H1 (cell line): ENCODE data around the gene CPXM2. TPM values are rescaled to one million over a fixed set of nuclear protein-coding genes. Genes with fewer than 3 reads are reported as not detected.

Experiments used
- CTCF ChIA-PET: fragments of 300-600 bp; sonication (Branson Sonifier 250); formaldehyde crosslinking; loops from one replicate; lab custom pipeline; 2021; ENCODE audit not compliant: partially characterized antibody; lab: Charles Lee
- POLR2A ChIA-PET: fragments of 300-600 bp; sonication (Branson Sonifier 250); formaldehyde crosslinking; loops from one replicate; lab custom pipeline; 2021; ENCODE audit warnings: inconsistent platforms; ENCODE audit not compliant: partially characterized antibody; lab: Charles Lee
- DNase-seq, 2 experiments: peaks; one replicate each; pipeline versions ENCODE4 v3.0.0 to v3.0.0-alpha.2; 2010 to 2022; ENCODE audit warnings: low spot score in 2 of 2, low read depth in 1 of 2, mixed read lengths in 1 of 2
- FAIRE-seq: peaks from 2 replicates; lab custom pipeline; 2011; peaks lifted over from hg19 to GRCh38; lab: Jason Lieb, UNC
- H2AFZ ChIP-seq: 2 replicates; pipeline ENCODE4 v1.8.1; 2012; ENCODE audit warnings: low read length, inconsistent platforms
- H2AK5ac ChIP-seq: 2 replicates; pipeline ENCODE4 v1.6.1; 2013; ENCODE audit warnings: low read depth, low read length
- H2BK120ac ChIP-seq: replicated peaks from 2 replicates; pipeline ENCODE3; 2013; ENCODE audit warnings: low read depth, low read length, inconsistent platforms
- H2BK12ac ChIP-seq: 2 replicates; pipeline ENCODE4 v1.6.1; 2013; ENCODE audit warnings: low read depth, low read length
- H2BK15ac ChIP-seq: 2 replicates; pipeline ENCODE4 v1.6.1; 2013; ENCODE audit warnings: low read length
- H2BK20ac ChIP-seq: 2 replicates; pipeline ENCODE4 v1.6.1; 2013; ENCODE audit warnings: low read length
- H2BK5ac ChIP-seq: 2 replicates; pipeline ENCODE4 v1.6.1; 2013; ENCODE audit warnings: low read depth, low read length
- H3K14ac ChIP-seq: 2 replicates; pipeline ENCODE4 v1.6.1; 2013; ENCODE audit warnings: inconsistent platforms; ENCODE audit not compliant: insufficient read length
- H3K18ac ChIP-seq: 2 replicates; pipeline ENCODE4 v1.6.1; 2013; ENCODE audit warnings: low read length; ENCODE audit errors: extremely low read depth
- H3K23ac ChIP-seq: 2 replicates; pipeline ENCODE4 v1.6.1; 2013; ENCODE audit warnings: inconsistent platforms; ENCODE audit not compliant: insufficient read length
- H3K23me2 ChIP-seq: 2 replicates; pipeline ENCODE4 v1.6.1; 2013; ENCODE audit warnings: low read depth, low read length
- H3K27ac ChIP-seq: 2 replicates; pipeline ENCODE4 v1.6.1; 2011; ENCODE audit warnings: low read depth, low read length, inconsistent platforms
- H3K27me3 ChIP-seq, 4 experiments: replicated peaks in 1 of 4; 1 replicate in 1 of 4; 2 replicates in 3 of 4; pipeline versions ENCODE4 v1.6.1 to v1.8.1; 2011 to 2013; ENCODE audit warnings: low read length in 3 of 4, mild to moderate bottlenecking in 3 of 4, inconsistent platforms in 2 of 4, mixed read lengths in 2 of 4, moderate library complexity in 1 of 4; ENCODE audit not compliant: control insufficient read depth in 3 of 4, insufficient read depth in 3 of 4; ENCODE audit errors: extremely low read depth in 1 of 4
- H3K36me3 ChIP-seq, 4 experiments: 2 replicates each; pipeline versions ENCODE4 v1.6.1 to v1.8.1; 2011 to 2013; ENCODE audit warnings: mild to moderate bottlenecking in 4 of 4, low read length in 3 of 4, moderate library complexity in 2 of 4, control low read depth in 1 of 4, inconsistent platforms in 1 of 4; ENCODE audit not compliant: insufficient read depth in 4 of 4, control insufficient read depth in 2 of 4
- H3K4ac ChIP-seq: replicated peaks from 2 replicates; pipeline ENCODE3; 2013; ENCODE audit warnings: low read length, low read depth, mixed read lengths, inconsistent platforms; ENCODE audit not compliant: insufficient read length
- H3K4me1 ChIP-seq, 4 experiments: replicated peaks in 1 of 4; 1 replicate in 1 of 4; 2 replicates in 3 of 4; pipeline versions ENCODE4 v1.6.1 to v1.8.1; 2011 to 2013; ENCODE audit warnings: low read length in 3 of 4, inconsistent platforms in 2 of 4, mixed read lengths in 1 of 4; ENCODE audit not compliant: insufficient read depth in 4 of 4, control insufficient read depth in 3 of 4
- H3K4me2 ChIP-seq, 2 experiments: 2 replicates each; pipeline versions ENCODE4 v1.6.1 to v1.8.1; 2011 to 2013; ENCODE audit warnings: low read depth in 2 of 2, low read length in 2 of 2, control low read depth in 1 of 2, inconsistent platforms in 1 of 2, mild to moderate bottlenecking in 1 of 2; ENCODE audit not compliant: insufficient read depth in 1 of 2
- H3K4me3 ChIP-seq, 4 experiments: fragments of 200-600, 300-600 bp in 1 of 4; sonication (generic), shearing (Covaris generic), sonication (Bioruptor Twin) in 1 of 4; 2 replicates each; pipeline versions ENCODE4 v1.5.1 to v1.8.1; 2011 to 2016; ENCODE audit warnings: low read length in 4 of 4, low read depth in 3 of 4, control low read depth in 2 of 4, inconsistent platforms in 2 of 4, mild to moderate bottlenecking in 2 of 4, mixed read lengths in 1 of 4, moderate library complexity in 1 of 4; ENCODE audit not compliant: insufficient read depth in 2 of 4; ENCODE audit errors: extremely low read depth in 1 of 4
- H3K56ac ChIP-seq: replicated peaks from 2 replicates; pipeline ENCODE3; 2013; ENCODE audit warnings: low read depth, mild to moderate bottlenecking, mixed read lengths, low read length, inconsistent platforms; ENCODE audit not compliant: insufficient read length
- H3K79me1 ChIP-seq: 2 replicates; pipeline ENCODE4 v1.6.1; 2013; ENCODE audit warnings: low read depth, low read length, control low read depth
- H3K79me2 ChIP-seq, 2 experiments: 2 replicates each; pipeline versions ENCODE4 v1.6.1 to v1.8.1; 2012 to 2013; ENCODE audit warnings: low read length in 2 of 2, mild to moderate bottlenecking in 2 of 2, inconsistent platforms in 1 of 2; ENCODE audit not compliant: insufficient read depth in 2 of 2, control insufficient read depth in 1 of 2
- H3K9ac ChIP-seq, 4 experiments: replicated peaks in 1 of 4; 1 replicate in 1 of 4; 2 replicates in 3 of 4; pipeline versions ENCODE4 v1.6.1 to v1.8.1; 2011 to 2013; ENCODE audit warnings: low read depth in 3 of 4, low read length in 3 of 4, control low read depth in 2 of 4, mild to moderate bottlenecking in 2 of 4, moderate library complexity in 2 of 4, inconsistent platforms in 1 of 4; ENCODE audit errors: extremely low read depth in 1 of 4
- H3K9me3 ChIP-seq, 2 experiments: 2 replicates each; pipeline versions ENCODE4 v1.6.1 to v1.8.1; 2012 to 2013; ENCODE audit warnings: mild to moderate bottlenecking in 2 of 2, moderate library complexity in 2 of 2, control low read depth in 1 of 2, inconsistent platforms in 1 of 2, low read depth in 1 of 2, low read length in 1 of 2, mixed read lengths in 1 of 2; ENCODE audit not compliant: insufficient read depth in 2 of 2
- H4K20me1 ChIP-seq, 2 experiments: replicated peaks in 1 of 2; 2 replicates each; pipeline versions ENCODE3 to v1.8.1; 2011 to 2013; ENCODE audit warnings: inconsistent platforms in 2 of 2, low read length in 2 of 2, mild to moderate bottlenecking in 1 of 2; ENCODE audit not compliant: insufficient read depth in 2 of 2, control insufficient read depth in 1 of 2
- H4K5ac ChIP-seq: 2 replicates; pipeline ENCODE4 v1.6.1; 2013; ENCODE audit warnings: low read length, low read depth, mixed read lengths, inconsistent platforms; ENCODE audit not compliant: insufficient read length
- H4K8ac ChIP-seq: 2 replicates; pipeline ENCODE4 v1.8.0; 2013; ENCODE audit warnings: mild to moderate bottlenecking, moderate library complexity, low read length, inconsistent platforms; ENCODE audit not compliant: insufficient read depth; ENCODE audit errors: extremely low read depth
- H4K91ac ChIP-seq: replicated peaks from 2 replicates; pipeline ENCODE3; 2013; ENCODE audit warnings: low read length, mixed read lengths, inconsistent platforms; ENCODE audit not compliant: insufficient read length
- ATF2 ChIP-seq: IDR thresholded peaks from 2 replicates; pipeline ENCODE4 v1.6.1; 2012; ENCODE audit warnings: low read length, inconsistent platforms
- ATF3 ChIP-seq: IDR thresholded peaks from 2 replicates; pipeline ENCODE4 v1.6.1; 2011; ENCODE audit warnings: low read depth, mild to moderate bottlenecking, low read length; ENCODE audit not compliant: insufficient read depth
- NRF1 ChIP-seq: IDR thresholded peaks from 2 replicates; pipeline ENCODE4 v1.6.1; 2011; ENCODE audit warnings: mild to moderate bottlenecking, low read depth, low read length, improper control_type of control experiment
- PHF8 ChIP-seq: fragments of 200-600 bp; sonication (generic); conservative IDR thresholded peaks from 2 replicates; pipeline ENCODE4 v1.7.1; 2012; ENCODE audit warnings: low read depth, mild to moderate bottlenecking, inconsistent platforms, low read length, moderate library complexity
- SP1 ChIP-seq: IDR thresholded peaks from 2 replicates; pipeline ENCODE4 v1.6.1; 2011; ENCODE audit warnings: low read depth, low read length
- TCF12 ChIP-seq: IDR thresholded peaks from 2 replicates; pipeline ENCODE4 v1.6.1; 2011; ENCODE audit warnings: low read depth, mild to moderate bottlenecking, low read length
- WGBS, 2 experiments: shearing (Covaris generic) in 1 of 2; methylation state at CpG; one replicate each; pipeline versions ENCODE4 v1.1.6 to v1.1.7; 2013 to 2015; ENCODE audit warnings: low lambda C conversion rate in 2 of 2, mixed read lengths in 2 of 2, inconsistent platforms in 1 of 2, low coverage in 1 of 2, missing lambda C conversion rate in 1 of 2; ENCODE audit not compliant: insufficient replicate concordance in 2 of 2, insufficient coverage in 1 of 2, insufficient read length in 1 of 2; ENCODE audit errors: extremely low coverage in 1 of 2, missing lambda C conversion rate in 1 of 2; 5-methylcytosine and 5-hydroxymethylcytosine counted together
- polyA plus RNA-seq, 7 experiments: library from polyadenylated mRNA; depleted of rRNA in 3 of 7; stranded (reverse) in 5 of 7; unstranded in 2 of 7; fragments of >200 nt in 5 of 7; fragments of 200-250 nt in 2 of 7; gene quantifications; 1 replicate in 5 of 7; 2 replicates in 1 of 7; 4 replicates in 1 of 7; pipeline versions ENCODE4 v1.2.1 to v1.2.3, GENCODE V29; 2011 to 2013; ENCODE audit warnings: missing spikeins in 2 of 7, mixed read lengths in 2 of 7
- total RNA-seq: library from RNA; stranded (reverse); fragmentation: NEBNext Ultra II Directional; extraction: Animal tissue kit (Norgen Biotek cat#: 25700); gene quantifications from 2 replicates; pipeline ENCODE4 v1.2.1, GENCODE V29; 2021

Gene CPXM2
- total and polyA plus RNA-seq, 2 of the 8 experiments (the other 6 are each of a cell fraction or from before 2014, with no cell fraction given): 2.4 to 2.9 TPM

- H4K5ac ChIP-seq: no peak overlapping the region
- no peak overlapping the region for H4K91ac ChIP-seq
- no peaks in the 10 kb centered on the region; the same call in 1 of the 2 replicates for H3K79me1 ChIP-seq
- POLR2A ChIA-PET: no interaction called here
- no peak overlapping the region for H2BK20ac ChIP-seq
- H3K23ac ChIP-seq: no peak overlapping the region
- no peak overlapping the region for H2BK15ac ChIP-seq
- no peaks in the 10 kb centered on the region for H3K23me2 ChIP-seq
- H4K20me1 ChIP-seq: no peaks in the 10 kb centered on the region
- H3K9me3 ChIP-seq: 0 out of 4 replicates have a peak, but pooled peaks cover 0 to 3% of the 10 kb centered on the region in 2 experiments
- H4K8ac ChIP-seq: 0 out of 2 replicates have a peak overlapping the region, but pooled peaks have one; percentile 5
- H3K4me1 ChIP-seq: peaks cover 4 to 19% (median 11%) of the 10 kb centered on the region in 4 experiments; a peak in 5 of 7 replicates
- H3K27me3 ChIP-seq: no peaks in the 10 kb centered on the region
- H3K4ac ChIP-seq: no peak overlapping the region
- no peak overlapping the region for H2AFZ ChIP-seq
- no peak overlapping the region for H3K9ac ChIP-seq
- H3K36me3 ChIP-seq: no peaks in the 10 kb centered on the region
- 91% methylated on average over 11 of the region's 11 CpGs; no CpG with 5 or more reads in 1 of the 2 experiments for WGBS, 2 experiments
- no peak overlapping the region for H2AK5ac ChIP-seq
- no peak overlapping the region for H3K56ac ChIP-seq
- DNase-seq (peak in 1 of 2 experiments; percentile 39), FAIRE-seq (no peak)
- H3K4me3 ChIP-seq: no peak overlapping the region
- no peaks in the 10 kb centered on the region for H3K79me2 ChIP-seq
- H2BK120ac ChIP-seq: no peak overlapping the region
- H3K18ac ChIP-seq: no peak overlapping the region
- CTCF ChIA-PET: no interaction called here
- no peak overlapping the region for H3K27ac ChIP-seq
- H2BK12ac ChIP-seq: 0 out of 2 replicates have a peak overlapping the region, but pooled peaks have one; percentile 9
- H3K14ac ChIP-seq: no peak overlapping the region
- H3K4me2 ChIP-seq: no peak overlapping the region
- H2BK5ac ChIP-seq: no peak overlapping the region
- TF ChIP-seq NRF1 (no peak), SP1 (no peak), PHF8 (no peak), TCF12 (no peak), ATF3 (no peak), ATF2 (no peak)
Observed at GRCh38 chr10:123795846-123796590, 95.6 kb downstream of the CPXM2 start.
